ENCODE data around the gene BCL7A.

DNA sequence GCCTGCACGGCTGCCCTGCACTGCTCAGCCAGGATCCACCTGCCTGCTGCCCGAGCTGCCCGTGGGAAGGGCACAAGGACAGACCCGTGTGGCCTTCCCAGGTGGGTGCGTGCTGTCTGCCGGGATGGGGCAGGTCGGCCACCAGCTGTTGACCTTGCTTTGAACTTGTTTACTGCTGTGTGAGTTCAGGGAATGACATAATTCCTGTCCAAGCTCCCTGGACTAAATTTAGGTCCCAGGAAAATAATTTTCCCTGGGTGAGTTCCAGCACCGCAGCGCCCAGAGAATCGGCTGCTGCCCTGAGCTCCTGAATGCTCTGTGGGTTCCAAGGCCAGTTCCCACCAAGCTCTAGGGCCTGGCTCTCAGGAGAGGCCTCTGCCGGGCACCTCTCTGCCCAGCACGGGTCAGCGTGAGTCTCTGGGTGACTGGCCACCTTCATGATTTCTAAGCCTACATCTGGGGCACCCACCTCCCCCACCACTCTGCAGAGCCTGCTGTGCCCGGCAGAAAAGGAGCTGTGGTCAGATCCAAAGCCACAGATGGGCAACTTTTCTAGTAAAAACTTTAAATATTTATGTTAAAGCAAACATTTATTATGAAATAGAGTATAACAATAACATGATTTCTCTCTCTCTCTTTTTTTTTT, 29.7 kb downstream of the BCL7A start:
- TF ChIP-seq CTCF (IDR thresholded peaks at IDR 0.05; ENCODE audit: insufficient read depth, low read length, poor library complexity, severe bottlenecking) (no peak), EZH2phosphoT487 (conservative IDR thresholded peaks at IDR 0.05; ENCODE audit: low read length) (no peak)

Data from SU-DHL-6 (cell line).